Fibroblast of skin of left quadriceps (primary cell): ENCODE measurements around the gene UGT3A2.
A peak's percentile ranks its signal among the peaks of the same experiment; 100 is the strongest.

Experiments
- DNase-seq, 2 experiments: peaks; one replicate each; pipeline ENCODE4 v3.0.0-alpha.2; 2013; ENCODE audit warnings: low read depth in 2 of 2

Gene UGT3A2, protein sequence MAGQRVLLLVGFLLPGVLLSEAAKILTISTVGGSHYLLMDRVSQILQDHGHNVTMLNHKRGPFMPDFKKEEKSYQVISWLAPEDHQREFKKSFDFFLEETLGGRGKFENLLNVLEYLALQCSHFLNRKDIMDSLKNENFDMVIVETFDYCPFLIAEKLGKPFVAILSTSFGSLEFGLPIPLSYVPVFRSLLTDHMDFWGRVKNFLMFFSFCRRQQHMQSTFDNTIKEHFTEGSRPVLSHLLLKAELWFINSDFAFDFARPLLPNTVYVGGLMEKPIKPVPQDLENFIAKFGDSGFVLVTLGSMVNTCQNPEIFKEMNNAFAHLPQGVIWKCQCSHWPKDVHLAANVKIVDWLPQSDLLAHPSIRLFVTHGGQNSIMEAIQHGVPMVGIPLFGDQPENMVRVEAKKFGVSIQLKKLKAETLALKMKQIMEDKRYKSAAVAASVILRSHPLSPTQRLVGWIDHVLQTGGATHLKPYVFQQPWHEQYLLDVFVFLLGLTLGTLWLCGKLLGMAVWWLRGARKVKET

DNA sequence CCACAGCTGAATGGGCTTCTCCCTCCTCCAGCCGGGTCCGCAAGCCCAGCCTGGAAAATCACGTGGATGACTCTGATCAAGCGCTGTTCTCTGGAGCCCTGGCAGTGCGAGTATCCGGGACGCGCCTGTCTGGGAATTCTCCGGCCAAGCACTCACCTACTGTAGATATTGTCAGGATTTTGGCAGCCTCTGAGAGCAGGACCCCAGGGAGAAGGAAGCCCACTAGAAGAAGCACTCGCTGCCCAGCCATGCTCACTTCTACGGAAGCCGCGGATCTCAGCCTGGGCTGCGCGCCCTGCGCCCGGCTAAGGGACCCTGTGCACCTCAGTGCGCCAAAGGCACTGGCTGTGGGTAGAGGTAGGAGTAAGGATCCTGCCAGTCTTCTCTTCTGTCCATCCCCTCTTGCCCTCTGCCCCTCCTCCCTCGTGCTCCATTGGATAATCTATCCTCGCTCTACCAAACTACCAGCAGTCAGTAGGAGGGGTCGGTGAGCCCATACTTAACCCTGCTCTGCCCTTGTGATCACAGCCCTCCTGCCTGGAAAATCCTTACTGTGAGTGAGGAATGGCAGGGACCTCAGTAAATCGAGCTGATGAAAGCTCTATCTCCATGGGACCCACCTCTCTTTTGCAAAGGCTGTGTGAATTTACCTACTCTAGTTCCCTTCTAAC is at the start of gene UGT3A2:
UGT3A2 (minus strand) TSS at position 343 of the 671 bp plus-strand sequence; CDS start at position 250, 93 bp downstream.
- DNase-seq = no peak

DNA sequence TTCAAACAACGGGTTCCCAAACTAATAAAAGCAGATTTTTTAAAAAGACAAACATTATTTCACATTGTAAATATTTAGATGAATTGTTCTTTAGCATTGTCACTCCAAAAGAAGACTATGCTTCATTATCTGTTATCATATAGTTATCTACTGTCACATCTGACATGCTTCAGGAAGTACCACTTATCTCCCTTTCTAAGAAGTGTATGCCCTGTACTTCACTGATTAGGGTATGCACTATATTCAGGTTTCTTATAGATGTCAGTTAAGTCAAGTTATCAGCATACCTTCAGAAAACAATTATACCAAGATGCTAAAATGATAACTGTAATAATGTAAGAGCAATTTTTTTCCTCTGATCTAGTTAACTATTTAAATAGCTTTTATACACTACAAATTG is 44.6 kb upstream of the UGT3A2 start:
- DNase-seq = no peak

DNA sequence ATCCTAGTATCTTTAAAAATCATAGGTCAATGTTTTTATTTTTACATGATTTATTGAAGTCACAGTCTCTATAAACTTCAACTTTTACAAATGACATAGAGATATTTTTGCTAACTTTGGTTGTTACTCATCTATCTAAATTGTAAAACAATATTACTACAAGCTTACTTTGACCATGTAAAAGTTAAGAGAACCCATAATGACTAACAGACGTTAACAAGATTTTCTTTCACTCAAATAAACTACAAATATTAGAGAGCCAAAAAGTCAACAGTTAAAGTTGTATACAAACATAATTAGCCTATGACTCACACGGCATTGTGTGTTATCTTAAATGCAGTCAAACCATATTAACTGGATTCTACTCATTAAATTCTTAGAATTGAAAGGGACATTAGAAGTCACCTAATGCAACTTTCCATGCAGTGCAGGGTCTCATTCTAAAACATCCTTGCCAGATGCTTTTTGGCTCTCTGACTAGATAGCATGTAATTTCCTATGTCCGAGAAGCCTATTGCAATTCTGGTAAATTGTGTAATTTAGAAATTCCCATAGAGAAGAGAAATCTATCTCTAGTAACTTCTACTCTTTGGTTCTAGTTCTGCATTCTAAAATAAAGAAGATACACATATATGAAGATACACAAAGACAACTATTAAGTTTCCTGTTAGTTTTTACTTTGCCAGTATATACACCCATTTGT is 42.2 kb upstream of the UGT3A2 start:
- DNase-seq = no peak

DNA sequence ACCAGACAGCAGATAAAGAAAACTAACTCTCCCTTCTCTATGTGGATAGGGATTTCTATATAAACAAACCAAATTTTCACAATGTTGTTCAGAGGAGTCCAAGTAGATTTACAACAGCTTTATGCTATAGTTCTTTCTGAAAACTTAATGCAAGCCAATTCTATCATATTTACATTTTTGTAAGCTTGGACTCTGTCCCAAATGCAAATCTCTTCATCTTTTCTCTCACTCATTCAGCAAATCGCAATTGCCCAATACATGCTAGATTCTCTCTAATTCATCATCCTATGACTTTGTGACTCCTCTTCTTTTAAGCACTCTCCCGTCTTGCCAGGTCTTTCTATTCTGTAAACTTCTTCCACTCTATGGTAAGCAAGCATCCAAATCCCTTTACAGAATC is 39.1 kb upstream of the UGT3A2 start:
- DNase-seq = no peak

DNA sequence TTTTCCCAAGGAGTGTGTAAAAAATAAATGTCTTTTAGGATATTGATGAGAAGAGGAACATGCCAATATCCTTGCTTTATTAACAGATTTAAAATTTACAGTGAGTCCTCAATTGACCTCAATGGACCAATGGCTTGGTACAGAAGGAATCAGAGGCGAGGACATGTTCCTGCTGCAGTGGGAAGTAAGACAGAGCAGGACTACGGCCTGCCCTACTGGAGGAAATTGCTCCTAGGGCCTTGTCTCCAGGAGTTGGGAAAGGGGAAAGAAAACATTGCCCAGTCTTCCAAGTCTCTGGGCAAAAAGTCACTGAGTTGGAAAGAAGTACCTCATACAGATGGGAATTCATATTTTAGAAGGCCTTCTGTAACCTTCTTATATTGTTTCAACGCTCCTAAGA is 33.1 kb upstream of the UGT3A2 start:
- no peak for DNase-seq

DNA sequence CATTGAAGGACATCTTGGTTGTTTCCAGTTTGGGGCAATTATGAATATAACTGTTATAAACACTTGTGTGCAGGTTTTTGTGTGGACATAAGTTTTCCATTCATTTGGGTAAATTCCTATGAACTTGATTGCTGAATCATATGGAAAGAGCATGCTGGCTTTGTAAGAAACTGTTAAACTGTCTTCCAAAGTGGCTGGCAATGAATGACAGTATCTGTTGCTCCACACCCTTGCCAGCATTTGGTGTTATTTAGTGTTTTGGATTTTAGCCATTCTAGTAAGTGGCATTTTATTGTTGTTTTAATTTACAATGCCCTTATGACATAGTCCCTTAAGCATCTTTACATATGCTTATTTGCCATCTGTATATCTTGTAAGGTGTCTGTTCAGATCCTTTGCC is 29.8 kb upstream of the UGT3A2 start:
- no peak for DNase-seq

DNA sequence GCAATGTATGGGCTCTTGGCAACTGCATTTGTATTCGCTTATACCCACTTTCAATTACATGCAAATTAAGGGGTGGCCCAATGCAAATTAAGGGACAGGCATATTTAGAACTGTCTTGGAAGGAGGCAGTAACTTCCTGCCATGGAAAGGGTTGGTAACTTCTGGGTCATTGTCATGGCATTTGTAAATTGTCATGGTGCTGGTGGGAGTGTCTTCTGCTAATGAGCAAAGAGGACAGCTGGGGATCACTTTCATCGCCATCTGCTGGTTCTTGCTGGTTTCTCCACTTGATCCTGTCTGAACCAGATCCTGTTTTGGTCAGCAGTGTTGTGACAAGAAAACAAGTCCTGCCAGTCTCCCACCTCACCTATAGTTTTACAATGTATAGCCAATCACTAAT is 23.3 kb upstream of the UGT3A2 start:
- no peak for DNase-seq

DNA sequence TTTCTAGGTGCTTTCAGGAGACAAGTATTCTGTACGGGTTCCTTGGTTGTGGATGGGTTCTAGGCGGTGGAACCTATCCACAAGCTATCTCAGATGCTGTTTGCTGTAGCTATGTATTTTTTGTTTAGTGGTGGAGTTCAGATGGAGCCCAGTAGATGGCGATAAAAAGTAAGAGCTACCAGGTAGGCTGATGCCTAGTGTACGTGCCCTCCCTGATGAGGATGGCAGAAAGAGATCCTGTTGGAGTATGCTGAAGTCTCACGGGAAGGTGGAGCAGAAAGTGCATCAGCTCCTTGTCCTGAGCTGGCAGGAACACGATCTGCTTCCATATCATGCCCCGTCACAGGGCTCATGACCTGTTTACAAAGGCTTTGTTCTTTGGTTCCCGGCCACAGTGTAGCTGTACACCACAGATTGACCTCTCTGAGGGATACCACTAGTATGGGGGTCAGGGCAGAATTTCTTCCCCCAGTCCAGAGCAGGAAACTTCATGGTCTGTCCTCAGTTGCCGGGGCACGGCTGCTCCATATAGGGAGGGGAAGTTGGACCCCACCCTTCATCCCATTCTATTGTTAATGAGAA is 12.6 kb upstream of the UGT3A2 start:
- peak; percentile 12 to 21 for DNase-seq

DNA sequence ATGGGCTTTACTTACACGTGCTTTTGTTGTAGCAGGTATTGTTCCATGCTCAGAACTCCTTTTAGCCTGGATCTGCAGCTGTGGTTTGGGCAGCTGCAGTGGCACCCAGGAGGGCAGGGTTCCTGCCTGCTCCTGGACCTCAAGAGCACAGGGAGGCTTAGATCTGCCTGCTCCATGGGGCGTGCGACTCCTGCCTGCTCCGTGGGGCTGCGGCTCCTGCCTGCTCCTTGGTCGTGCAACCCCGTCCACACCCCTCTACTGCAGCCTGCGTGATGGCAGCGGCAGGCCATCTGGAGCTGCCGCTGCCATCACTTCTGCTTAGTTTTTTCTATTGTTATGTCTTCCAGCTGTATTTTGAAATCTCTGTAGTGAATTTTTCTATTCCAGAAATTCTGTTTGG is 11.7 kb upstream of the UGT3A2 start:
- no peak for DNase-seq

DNA sequence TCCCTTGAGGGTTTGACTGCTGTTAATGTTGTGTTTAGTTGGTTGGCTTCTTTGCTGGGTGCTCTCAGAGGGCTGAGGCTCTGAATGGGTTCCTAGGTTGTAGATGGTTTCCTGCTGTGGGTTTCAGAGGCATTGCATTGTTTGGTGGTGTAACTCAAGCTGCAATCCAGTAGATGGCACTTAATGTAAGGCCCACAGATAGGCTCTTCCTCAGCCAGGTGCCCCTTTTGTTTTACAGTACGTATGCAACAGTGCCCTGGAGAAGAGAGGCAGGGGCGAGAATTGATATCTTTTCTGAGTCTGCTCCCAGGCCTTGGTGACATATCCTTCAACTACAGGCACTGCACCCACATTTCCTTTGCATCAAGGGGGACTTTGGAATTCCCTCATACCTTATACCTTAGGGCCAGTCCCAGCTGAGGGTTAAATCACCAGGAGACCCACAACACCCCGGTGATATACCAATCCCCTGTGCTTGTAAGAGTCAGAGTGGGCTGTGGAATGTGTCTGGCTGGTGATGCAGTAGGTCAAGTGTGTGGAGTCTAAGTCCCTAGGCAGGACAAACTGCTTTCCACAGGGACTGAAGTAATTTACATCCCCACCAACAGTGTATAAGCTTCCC is 7.0 kb upstream of the UGT3A2 start:
- DNase-seq = no peak

DNA sequence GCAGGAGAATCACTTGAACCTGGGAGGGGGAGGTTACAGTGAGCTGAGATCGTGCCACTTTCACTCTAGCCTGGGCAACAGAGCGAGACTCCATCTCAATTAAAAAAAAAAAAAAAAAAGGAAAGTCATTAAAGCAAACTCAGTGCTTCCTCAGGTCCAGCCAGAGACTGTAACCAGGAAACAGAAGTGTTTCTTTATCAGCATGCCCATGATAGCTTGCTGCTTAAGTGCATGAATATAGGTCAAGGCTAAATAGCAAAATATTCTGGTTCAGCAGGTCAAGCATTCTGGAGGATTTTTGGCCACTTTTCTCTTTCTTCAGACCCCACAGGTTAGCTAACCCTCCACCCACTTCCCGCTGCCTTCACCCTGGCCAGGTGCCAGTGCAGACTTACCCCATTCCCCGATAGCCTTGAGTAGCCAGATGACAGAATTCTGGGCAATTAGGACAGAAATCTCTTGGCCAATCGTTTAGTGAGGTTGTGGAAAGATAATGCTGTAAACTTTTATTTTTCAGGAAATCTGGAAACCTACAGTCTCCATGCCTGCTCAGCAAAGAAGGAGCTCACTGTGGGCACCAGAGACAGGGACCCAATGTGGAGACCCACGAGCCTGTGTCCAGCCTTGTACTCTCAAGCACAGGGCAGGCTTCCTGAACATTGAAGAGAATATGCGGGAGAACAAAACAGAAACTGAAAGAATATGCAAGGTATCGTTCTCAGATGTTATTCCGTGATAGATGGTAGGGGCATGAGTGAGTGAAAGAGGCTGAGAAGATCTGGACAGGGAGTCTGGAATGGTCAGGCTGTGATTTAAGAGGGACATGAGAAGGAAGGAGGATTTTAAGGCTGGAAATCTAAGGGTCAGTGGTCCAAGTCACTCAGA is 4.2 kb upstream of the UGT3A2 start:
- no peak for DNase-seq

DNA sequence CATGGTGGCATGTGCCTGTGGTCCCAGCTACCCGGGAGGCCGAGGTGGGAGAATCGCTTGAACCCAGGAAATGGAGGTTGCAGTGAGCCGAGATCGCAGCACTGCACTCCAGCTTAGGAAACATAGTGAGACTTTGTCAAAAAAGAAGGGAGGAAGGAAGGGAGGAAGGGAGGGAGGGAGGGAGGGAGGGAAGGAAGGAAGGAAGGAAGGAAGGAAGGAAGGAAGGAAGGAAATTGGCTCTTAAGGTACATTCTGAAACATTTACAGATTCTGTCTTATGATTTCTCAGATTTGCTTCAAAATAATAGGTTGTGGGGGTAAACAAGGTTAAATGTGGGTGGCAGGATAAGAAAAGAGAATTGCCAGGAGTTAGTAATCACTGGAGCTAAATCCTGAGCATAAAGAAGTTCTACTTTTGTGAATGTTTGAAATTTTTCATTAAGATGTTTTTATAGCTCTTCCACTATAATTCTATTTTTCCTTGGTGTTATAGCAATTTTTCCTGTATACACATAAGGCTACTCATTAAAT is 2.1 kb upstream of the UGT3A2 start:
- no peak for DNase-seq

DNA sequence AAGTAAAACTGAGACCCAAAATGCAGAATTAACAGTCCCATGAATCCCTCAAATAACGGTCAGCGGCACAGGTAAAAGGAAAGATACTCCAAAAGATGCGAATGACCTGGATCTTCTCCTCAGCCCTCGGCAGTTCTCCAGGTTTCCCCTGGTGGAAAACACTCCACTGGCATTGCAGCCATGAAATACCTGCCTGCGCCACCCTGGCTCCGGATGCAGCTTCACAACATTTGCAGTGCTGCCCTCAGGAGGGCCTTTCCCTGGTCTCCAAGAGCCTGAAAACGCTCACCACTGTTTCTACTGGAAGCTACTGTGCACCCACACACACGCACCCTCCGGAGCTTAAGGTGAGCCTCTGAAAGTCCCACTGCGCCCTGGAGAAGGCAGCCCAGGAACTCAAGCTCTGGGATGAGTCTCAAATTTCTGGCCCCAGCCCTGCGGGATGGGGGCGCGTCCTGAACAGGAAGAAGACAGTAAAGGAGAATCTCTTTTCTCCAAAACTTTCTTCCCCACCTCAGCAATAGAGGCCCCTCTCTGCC is 612 bp downstream of the UGT3A2 start:
- no peak for DNase-seq

DNA sequence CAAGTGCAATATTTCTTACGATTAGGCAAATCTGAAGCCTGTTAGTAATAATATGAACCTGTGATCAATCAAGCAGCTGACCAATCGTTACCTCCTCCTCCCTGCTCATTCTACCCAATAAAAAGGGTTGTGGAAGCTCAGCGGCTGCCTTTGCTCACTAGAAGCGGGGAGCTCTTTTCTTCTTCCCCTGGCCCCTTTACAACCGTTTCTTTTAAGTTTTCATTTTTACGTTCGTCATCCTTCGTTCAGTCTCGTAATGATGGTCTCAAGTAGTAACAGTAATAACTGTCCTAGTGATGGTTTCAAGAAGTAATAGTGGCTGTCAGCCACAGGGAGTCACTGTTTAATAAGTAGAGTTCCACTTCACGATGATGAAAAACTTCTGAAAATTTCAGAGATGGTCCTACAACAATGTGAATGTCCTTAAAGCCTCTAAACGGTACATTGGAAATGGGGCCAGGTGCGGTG is 6.2 kb downstream of the UGT3A2 start:
- DNase-seq = peak in 1 of 2 experiments; percentile 23

DNA sequence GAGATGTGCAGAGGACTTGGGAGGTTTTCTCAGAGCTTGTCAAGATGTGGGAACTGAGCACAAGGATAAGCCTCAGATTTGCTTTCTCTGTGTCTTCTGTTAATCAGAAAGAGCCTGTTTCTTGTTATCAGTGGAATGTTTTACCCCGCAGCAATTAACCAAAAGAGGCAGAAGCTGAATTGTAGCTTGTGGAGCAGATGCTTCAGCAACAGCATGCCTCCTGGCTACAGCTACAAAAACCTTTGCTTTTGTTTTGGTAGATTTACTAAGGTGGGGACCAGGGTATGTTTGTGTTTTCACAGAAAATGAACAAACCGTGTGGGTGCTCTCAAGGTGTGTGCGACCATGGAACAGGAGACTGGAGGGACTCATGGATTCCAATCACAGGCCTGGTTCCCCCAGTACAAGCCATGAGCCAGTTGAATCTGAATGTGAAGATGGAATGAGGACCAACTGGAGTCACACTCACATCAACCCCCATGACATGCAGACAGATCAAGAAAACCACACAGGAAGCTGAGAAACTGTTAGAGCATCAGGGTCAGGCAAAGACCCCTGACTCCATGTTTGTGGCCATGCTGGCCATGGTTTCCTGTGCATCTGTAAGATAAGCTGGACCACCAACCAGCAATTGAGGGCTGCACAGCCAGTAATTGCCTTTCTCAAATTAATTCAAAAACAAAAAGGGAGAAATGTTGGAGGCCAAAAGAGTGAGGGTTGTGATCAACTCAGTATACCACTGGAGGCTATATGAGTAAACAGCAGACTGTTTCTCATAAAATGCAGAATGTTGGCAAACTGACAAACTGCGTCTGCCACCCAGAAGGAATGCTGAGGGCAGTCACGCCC is 6.9 kb downstream of the UGT3A2 start:
- peak; percentile 42 to 48 for DNase-seq

DNA sequence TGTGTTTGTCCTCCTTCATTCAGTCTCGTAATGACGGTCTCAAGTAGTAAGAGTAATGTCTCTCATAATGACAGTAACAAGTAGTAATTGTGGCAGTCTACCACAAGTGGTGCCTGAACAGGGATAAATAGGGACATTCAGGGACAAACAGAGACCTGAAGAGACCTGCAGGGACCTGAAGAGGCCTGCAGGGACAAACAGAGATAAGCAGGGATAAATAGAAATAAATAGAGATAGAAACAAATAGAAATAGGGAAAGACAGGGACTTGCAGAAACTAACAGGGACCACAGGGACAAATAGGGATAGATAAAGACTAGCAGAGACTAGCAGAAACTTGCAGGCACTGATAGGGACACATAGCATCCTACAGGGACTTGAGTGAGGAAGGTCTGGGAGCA is 7.9 kb downstream of the UGT3A2 start:
- no peak for DNase-seq

DNA sequence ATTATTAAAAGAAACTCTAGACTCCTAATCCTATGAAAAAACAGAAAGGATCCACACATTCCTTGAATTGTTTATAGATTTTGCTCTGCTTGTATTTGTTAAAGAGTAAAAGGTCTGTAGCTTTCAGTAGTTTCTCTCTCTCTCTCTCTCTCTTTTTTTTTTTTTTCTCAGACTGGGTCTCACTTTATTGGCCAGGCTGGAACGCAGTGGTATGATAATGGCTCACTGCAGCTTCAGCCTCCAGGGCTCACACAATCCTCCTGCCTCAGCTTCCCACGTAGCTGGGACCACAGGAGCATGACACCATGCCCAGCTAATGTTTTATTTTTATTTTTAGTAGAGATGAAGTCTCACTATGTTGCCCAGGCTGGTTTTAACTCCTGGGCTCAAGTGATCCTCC is 9.3 kb downstream of the UGT3A2 start:
- DNase-seq = no peak

DNA sequence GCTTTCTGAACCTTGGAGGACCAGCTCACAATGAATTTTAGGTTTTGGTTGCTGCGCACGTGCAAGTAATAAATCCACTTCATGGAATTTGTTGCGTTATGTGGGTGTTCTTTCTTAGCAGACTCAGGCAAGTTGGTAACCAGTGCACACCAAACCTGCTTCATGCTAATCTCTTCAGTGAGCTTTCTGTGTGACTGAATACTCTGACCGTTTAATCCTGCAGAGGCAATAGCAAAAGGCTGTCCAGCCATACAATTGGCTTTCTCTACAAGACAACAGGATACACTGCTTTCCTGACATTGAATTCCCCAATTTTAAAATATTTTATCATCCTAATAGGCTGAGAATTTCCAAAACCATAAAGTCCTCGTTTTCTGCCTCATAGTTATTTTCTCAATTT is 10.3 kb downstream of the UGT3A2 start:
- no peak for DNase-seq

DNA sequence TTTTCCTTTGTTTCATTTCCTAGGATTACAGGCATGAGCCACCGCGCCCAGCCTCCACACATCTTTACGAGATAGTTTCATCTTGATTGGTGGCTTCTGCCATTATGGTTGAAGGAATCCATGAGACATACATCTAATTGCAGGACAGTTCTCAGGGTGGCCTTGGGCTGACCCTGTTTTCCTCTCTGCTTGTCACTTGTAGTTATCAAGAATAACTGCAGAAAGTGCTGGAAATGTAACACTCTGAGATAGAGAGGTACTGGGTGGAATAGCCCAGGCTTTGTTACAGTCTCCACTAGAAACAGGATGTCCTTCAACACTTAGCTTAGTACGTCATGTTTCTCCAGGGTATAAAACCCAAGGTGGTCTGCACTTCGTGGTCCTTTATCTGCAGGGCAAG is 10.7 kb downstream of the UGT3A2 start:
- DNase-seq = no peak
